GM10266 (cell line): ENCODE data around the gene ZFYVE21.

Experiments used
- DNase-seq: peaks from one replicate; pipeline ENCODE4 v3.0.0; 2012; ENCODE audit errors: extremely low spot score
- CTCF ChIP-seq: IDR thresholded peaks from 2 replicates; pipeline ENCODE4 v1.5.1; 2012; ENCODE audit warnings: mild to moderate bottlenecking, low read depth; ENCODE audit not compliant: control insufficient read depth, insufficient read depth; ENCODE audit errors: missing control alignments

Gene ZFYVE21

GRCh38 chr14:103697603-103698379 lies 17.8 kb upstream of the ZFYVE21 start:
- no peak for TF ChIP-seq CTCF
- no peak for DNase-seq

GRCh38 chr14:103698380-103699260 lies 17.0 kb upstream of the ZFYVE21 start:
- DNase-seq: no peak
- no peak for TF ChIP-seq CTCF

GRCh38 chr14:103699261-103699661 lies 16.3 kb upstream of the ZFYVE21 start:
- no peak for DNase-seq
- no peak for TF ChIP-seq CTCF

GRCh38 chr14:103699901-103700752 lies 15.5 kb upstream of the ZFYVE21 start:
- no peak for TF ChIP-seq CTCF

GRCh38 chr14:103700753-103701490 lies 14.7 kb upstream of the ZFYVE21 start:
- TF ChIP-seq CTCF: no peak
- no peak for DNase-seq

More at GRCh38 chr14:103699901-103700752, 15.5 kb upstream of the ZFYVE21 start:
- DNase-seq: no peak

GRCh38 chr14:103702095-103702494 lies 13.5 kb upstream of the ZFYVE21 start:
- no peak for DNase-seq
- no peak for TF ChIP-seq CTCF
